Osteocyte (in vitro differentiated cells): Measurements from ENCODE around the gene EIF3CL. TPM values are rescaled to one million over a fixed set of nuclear protein-coding genes. Genes with fewer than 3 reads are reported as not detected.
A peak's percentile ranks its signal among the peaks of the same experiment; 100 is the strongest.
"Not testable (repeated sequence)": the region's sequence is repeated elsewhere in the genome, so short reads cannot be mapped to it uniquely, and the experiment has no call there.

Source experiments
- DNase-seq: peaks from one replicate; pipeline ENCODE4 v3.0.0; 2021; ENCODE audit warnings: mixed read lengths; ENCODE audit not compliant: unreplicated experiment; ENCODE audit errors: extremely low spot score
- H3K27ac Mint-ChIP-seq: one replicate; pipeline ENCODE4 v1.8.0; 2021; ENCODE audit warnings: mild to moderate bottlenecking, mixed read lengths; ENCODE audit not compliant: unreplicated experiment
- H3K27me3 Mint-ChIP-seq: one replicate; pipeline ENCODE4 v1.8.0; 2021; ENCODE audit warnings: mixed read lengths; ENCODE audit not compliant: unreplicated experiment
- H3K36me3 Mint-ChIP-seq: one replicate; pipeline ENCODE4 v1.8.0; 2021; ENCODE audit warnings: mixed read lengths; ENCODE audit not compliant: unreplicated experiment
- H3K4me1 Mint-ChIP-seq: one replicate; pipeline ENCODE4 v1.8.0; 2021; ENCODE audit warnings: mixed read lengths; ENCODE audit not compliant: unreplicated experiment
- H3K4me3 Mint-ChIP-seq: one replicate; pipeline ENCODE4 v1.8.0; 2021; ENCODE audit warnings: mild to moderate bottlenecking, moderate library complexity, mixed read lengths; ENCODE audit not compliant: unreplicated experiment
- H3K9me3 Mint-ChIP-seq: one replicate; pipeline ENCODE4 v1.8.0; 2021; ENCODE audit warnings: mixed read lengths; ENCODE audit not compliant: unreplicated experiment
- long read RNA-seq: library from polyadenylated mRNA; unstranded; transcript quantifications from one replicate; pipeline ENCODE4 v2.0.0, GENCODE V29; 2021
- total RNA-seq: library from RNA; stranded (reverse); gene quantifications from 2 replicates; pipeline ENCODE4 v1.2.1, GENCODE V29; 2021

Gene EIF3CL, protein sequence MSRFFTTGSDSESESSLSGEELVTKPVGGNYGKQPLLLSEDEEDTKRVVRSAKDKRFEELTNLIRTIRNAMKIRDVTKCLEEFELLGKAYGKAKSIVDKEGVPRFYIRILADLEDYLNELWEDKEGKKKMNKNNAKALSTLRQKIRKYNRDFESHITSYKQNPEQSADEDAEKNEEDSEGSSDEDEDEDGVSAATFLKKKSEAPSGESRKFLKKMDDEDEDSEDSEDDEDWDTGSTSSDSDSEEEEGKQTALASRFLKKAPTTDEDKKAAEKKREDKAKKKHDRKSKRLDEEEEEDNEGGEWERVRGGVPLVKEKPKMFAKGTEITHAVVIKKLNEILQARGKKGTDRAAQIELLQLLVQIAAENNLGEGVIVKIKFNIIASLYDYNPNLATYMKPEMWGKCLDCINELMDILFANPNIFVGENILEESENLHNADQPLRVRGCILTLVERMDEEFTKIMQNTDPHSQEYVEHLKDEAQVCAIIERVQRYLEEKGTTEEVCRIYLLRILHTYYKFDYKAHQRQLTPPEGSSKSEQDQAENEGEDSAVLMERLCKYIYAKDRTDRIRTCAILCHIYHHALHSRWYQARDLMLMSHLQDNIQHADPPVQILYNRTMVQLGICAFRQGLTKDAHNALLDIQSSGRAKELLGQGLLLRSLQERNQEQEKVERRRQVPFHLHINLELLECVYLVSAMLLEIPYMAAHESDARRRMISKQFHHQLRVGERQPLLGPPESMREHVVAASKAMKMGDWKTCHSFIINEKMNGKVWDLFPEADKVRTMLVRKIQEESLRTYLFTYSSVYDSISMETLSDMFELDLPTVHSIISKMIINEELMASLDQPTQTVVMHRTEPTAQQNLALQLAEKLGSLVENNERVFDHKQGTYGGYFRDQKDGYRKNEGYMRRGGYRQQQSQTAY
- 103 and 106 TPM in 2 replicates for total RNA-seq
- long read RNA-seq, transcript EIF3CL-201 (21 exons, 3,085 nt), result major isoform, 26 of 160 reads
- long read RNA-seq, partial matches to known transcripts, result 112 of 160 reads
- long read RNA-seq, other reads (novel, unspliced or antisense), result 19 of 160 reads

DNA sequence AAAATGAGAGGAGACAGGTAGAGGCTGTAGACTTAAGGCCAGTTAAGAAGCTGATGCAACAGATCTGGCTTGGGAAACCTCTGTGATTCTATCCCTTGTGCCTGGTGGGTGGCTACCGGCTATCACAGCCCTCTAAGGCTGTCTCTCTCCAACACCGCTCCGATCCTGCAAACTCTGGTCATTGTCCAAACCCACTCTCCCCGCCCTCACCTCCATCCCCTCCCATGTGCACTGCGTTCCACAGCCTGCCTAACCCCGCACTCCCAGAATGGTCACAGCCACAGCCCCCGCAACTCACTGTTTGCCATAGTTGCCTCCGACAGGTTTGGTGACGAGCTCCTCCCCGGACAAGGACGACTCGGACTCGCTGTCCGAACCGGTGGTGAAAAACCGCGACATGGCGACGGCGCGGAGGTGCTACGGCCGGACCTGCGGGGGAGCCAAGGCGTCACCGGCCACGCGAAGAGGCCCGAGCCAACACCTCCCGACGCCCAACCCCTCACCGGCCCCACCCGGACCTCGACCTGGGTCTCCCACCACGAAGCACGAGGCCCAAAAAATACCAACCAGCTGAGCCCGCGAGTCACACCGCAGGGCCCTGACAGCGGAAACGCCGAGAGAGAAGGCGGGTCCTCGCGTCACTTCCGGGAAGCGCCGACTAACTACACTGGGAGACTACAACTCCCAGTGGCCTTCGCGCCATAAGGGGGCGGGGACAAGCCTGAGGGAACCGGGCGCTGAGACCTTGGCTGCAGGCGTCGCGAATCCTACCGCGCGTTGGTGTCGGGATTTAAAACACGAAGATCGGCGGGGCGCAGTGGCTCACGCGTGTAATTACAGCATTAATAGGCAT, at the start of gene EIF3CL:
TSS of gene EIF3CL (minus strand) at position 622 of the 853 bp plus-strand sequence. CDS start at position 399, 223 bp downstream.
- H3K27ac Mint-ChIP-seq, H3K4me1 Mint-ChIP-seq: not testable (repeated sequence)

GRCh38 chr16:28447081-28447480, 43.4 kb upstream of the EIF3CL start:
- DNase-seq, H3K4me3 Mint-ChIP-seq, H3K27me3 Mint-ChIP-seq, H3K36me3 Mint-ChIP-seq, H3K27ac Mint-ChIP-seq, H3K4me1 Mint-ChIP-seq, H3K9me3 Mint-ChIP-seq: not testable (repeated sequence)

More for the DNA sequence above, at the start of gene EIF3CL:
- H3K27me3 Mint-ChIP-seq, H3K9me3 Mint-ChIP-seq, DNase-seq, H3K36me3 Mint-ChIP-seq: not testable (repeated sequence)
- peak within 1 kb of the TSS; percentile 67 for H3K4me3 Mint-ChIP-seq

DNA sequence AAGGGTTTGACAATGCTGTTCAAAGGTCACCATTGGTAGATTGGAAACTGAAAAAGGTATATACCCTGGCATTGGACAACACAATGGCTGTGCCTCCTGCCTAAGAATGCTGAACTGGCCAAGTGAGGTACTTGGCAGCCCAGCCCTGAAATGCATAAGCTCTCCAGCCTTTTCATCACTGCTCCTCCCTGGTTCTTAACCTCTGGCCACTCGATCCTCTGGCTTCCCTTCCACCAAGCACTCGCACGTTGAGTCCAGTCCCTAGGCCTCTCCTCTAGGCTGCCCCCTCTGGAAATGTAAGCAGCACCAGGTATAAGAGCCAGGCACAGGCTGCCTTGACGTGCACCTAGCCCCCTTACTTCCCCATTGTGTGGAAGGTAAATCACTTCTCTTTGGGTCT, 42.7 kb upstream of the EIF3CL start:
- H3K4me1 Mint-ChIP-seq, DNase-seq, H3K4me3 Mint-ChIP-seq, H3K27ac Mint-ChIP-seq, H3K27me3 Mint-ChIP-seq, H3K36me3 Mint-ChIP-seq, H3K9me3 Mint-ChIP-seq: not testable (repeated sequence)

DNA sequence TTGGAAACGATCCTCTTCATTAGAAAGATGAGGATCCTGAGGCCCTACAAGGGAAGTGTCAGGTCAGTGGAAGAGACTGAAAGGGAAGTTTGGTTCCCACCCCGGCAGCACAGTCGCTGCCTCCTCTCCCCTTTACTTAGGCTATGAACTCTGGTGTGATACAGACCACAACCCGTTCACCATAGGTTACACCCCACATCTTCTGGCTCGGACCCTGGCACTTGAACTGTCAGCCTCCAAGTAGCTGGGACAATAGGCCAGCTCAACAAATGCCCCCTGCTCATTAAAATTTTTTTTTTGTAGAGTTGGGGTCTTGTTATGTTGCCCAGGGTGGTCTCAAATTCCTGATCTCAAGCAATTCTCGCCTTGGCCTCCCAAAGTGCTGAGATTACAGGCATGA, 40.3 kb upstream of the EIF3CL start:
- H3K9me3 Mint-ChIP-seq, H3K27me3 Mint-ChIP-seq, H3K4me1 Mint-ChIP-seq: not testable (repeated sequence)

GRCh38 chr16:28438899-28439298, 35.3 kb upstream of the EIF3CL start:
- not testable (repeated sequence) for DNase-seq, H3K36me3 Mint-ChIP-seq, H3K27ac Mint-ChIP-seq, H3K9me3 Mint-ChIP-seq, H3K27me3 Mint-ChIP-seq, H3K4me3 Mint-ChIP-seq, H3K4me1 Mint-ChIP-seq

More for the DNA sequence above, 40.3 kb upstream of the EIF3CL start:
- not testable (repeated sequence) for H3K27ac Mint-ChIP-seq, DNase-seq, H3K36me3 Mint-ChIP-seq, H3K4me3 Mint-ChIP-seq

- not testable (repeated sequence) for H3K36me3 Mint-ChIP-seq, H3K27me3 Mint-ChIP-seq, H3K27ac Mint-ChIP-seq, H3K9me3 Mint-ChIP-seq, H3K4me3 Mint-ChIP-seq, H3K4me1 Mint-ChIP-seq
- peak; percentile 75 for DNase-seq
Observed at GRCh38 chr16:28435340-28435739, 31.7 kb upstream of the EIF3CL start.

GRCh38 chr16:28426060-28426680, 22.5 kb upstream of the EIF3CL start:
- not testable (repeated sequence) for H3K36me3 Mint-ChIP-seq, H3K27ac Mint-ChIP-seq, H3K9me3 Mint-ChIP-seq, DNase-seq, H3K4me1 Mint-ChIP-seq, H3K4me3 Mint-ChIP-seq, H3K27me3 Mint-ChIP-seq

DNA sequence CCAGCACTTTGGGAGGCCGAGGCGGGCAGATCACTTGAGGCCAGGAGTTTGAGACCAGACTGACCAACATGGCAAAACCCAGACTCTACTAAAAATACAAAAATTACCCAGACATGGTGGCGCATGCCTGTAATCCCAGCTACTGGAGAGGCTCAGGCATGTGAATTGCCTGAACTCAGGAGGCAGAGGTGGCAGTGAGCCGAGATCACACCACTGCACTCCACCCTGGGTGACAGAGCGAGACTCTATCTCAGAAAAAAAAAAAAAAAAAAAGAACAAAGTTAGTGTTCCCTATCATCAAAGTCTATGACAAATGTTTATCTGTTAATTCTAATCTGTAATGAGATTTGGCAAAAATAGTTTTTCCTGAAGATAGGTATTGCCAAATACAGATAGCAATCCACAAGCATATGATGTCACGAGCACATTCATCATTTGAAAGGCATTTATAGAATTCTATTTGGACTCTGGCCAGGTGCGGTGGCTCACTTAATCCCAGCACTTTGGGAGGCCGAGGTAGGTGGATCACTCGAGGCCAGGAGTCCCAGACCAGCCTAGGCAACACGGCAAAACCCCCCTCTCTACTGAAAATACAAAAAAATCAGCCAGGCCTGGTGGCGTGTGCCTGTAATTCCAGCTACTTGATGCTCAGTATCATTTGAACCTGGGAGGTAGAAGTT, 17.6 kb upstream of the EIF3CL start:
- H3K4me1 Mint-ChIP-seq, H3K36me3 Mint-ChIP-seq, H3K27ac Mint-ChIP-seq, H3K27me3 Mint-ChIP-seq, H3K9me3 Mint-ChIP-seq, H3K4me3 Mint-ChIP-seq, DNase-seq: not testable (repeated sequence)

GRCh38 chr16:28417033-28417432, 13.4 kb upstream of the EIF3CL start:
- H3K4me3 Mint-ChIP-seq, H3K4me1 Mint-ChIP-seq, H3K27ac Mint-ChIP-seq, H3K36me3 Mint-ChIP-seq, H3K9me3 Mint-ChIP-seq, H3K27me3 Mint-ChIP-seq, DNase-seq: not testable (repeated sequence)

DNA sequence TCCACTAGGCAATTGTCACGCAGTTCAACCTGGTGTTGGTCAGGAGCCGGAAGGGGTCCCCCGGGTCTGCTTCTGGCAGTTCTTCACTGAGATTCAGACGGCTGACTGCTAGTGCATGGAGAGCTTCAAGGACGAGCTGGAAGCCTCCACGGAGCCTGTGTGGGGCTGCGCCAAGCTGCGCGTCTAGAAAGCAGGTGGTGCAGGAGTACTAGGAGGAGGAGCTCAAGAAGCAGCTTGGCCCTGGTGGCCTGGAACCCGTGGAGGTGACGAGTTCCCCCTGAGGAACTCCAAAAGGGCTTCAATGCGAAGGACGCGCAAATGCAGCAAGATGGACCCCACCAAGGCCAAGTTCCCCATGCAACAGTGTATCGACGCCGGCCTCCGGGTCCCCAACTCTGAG, 10.9 kb upstream of the EIF3CL start:
- H3K4me1 Mint-ChIP-seq, H3K9me3 Mint-ChIP-seq, H3K36me3 Mint-ChIP-seq, H3K27me3 Mint-ChIP-seq, H3K4me3 Mint-ChIP-seq, H3K27ac Mint-ChIP-seq: not testable (repeated sequence)
- DNase-seq, result peak; percentile 77
